K562 (cell line): ENCODE data around the gene HDLBP.

Experiments
- CEBPG ChIP-seq, 3 experiments: fragments of 200-800 bp in 1 of 3; sonication (Bioruptor generic) in 1 of 3; sonication (generic) in 1 of 3; formaldehyde crosslinking in 1 of 3; IDR thresholded peaks in 2 of 3; conservative IDR thresholded peaks in 1 of 3; 2 replicates each; pipeline versions ENCODE4 v1.6.1 to v1.8.0; 2016 to 2022; ENCODE audit warnings: missing compliant biosample characterization in 2 of 3, missing genetic modification characterization in 2 of 3, mild to moderate bottlenecking in 1 of 3, missing genetic modification reagents in 1 of 3
- CTCF ChIP-seq, 3 experiments: IDR thresholded peaks in 2 of 3; conservative IDR thresholded peaks in 1 of 3; 2 replicates each; pipeline ENCODE4 v1.5.1; 2011 to 2012; ENCODE audit warnings: low read length in 3 of 3, mild to moderate bottlenecking in 3 of 3, control low read depth in 2 of 3, improper control_type of control experiment in 1 of 3, inconsistent platforms in 1 of 3, low read depth in 1 of 3, mixed read lengths in 1 of 3, moderate library complexity in 1 of 3; ENCODE audit not compliant: insufficient read depth in 2 of 3
- GTF3C2 ChIP-seq: IDR thresholded peaks from 3 replicates; pipeline ENCODE4 v1.6.1; 2011; ENCODE audit warnings: borderline replicate concordance, mild to moderate bottlenecking, moderate library complexity; ENCODE audit not compliant: insufficient read length; ENCODE audit errors: extremely low read depth
- MYC ChIP-seq, 2 experiments: fragments of 250-450 bp in 1 of 2; sonication (Bioruptor Pico) in 1 of 2; IDR thresholded peaks; 2 replicates each; pipeline versions ENCODE4 v1.5.1 to v1.6.1; 2012 to 2021; ENCODE audit warnings: low read depth in 2 of 2, borderline replicate concordance in 1 of 2, improper control_type of control experiment in 1 of 2, low read length in 1 of 2, mild to moderate bottlenecking in 1 of 2, moderate library complexity in 1 of 2
- NFYB ChIP-seq: IDR thresholded peaks from 2 replicates; pipeline ENCODE4 v1.6.1; 2011; ENCODE audit warnings: mild to moderate bottlenecking, moderate library complexity; ENCODE audit not compliant: insufficient read length; ENCODE audit errors: extremely low read depth
- POLR2A ChIP-seq: fragments of 450-650 bp; conservative IDR thresholded peaks from 2 replicates; pipeline ENCODE4 v1.6.1; 2016
- SIN3B ChIP-seq: fragments of 450-650 bp; IDR thresholded peaks from 2 replicates; pipeline ENCODE4 v1.6.1; 2017; ENCODE audit warnings: low read depth, mild to moderate bottlenecking, moderate library complexity
- USF1 ChIP-seq: sonication (generic); formaldehyde crosslinking; IDR thresholded peaks from 2 replicates; pipeline ENCODE4 v1.9.0; 2022; ENCODE audit warnings: mild to moderate bottlenecking, missing genetic modification reagents
- YY1 ChIP-seq, 3 experiments: IDR thresholded peaks; 2 replicates each; pipeline ENCODE4 v1.6.1; 2011; ENCODE audit warnings: low read length in 2 of 3, mild to moderate bottlenecking in 2 of 3, moderate library complexity in 2 of 3, borderline replicate concordance in 1 of 3, control low read depth in 1 of 3, low read depth in 1 of 3; ENCODE audit not compliant: insufficient read depth in 3 of 3, insufficient replicate concordance in 2 of 3, control insufficient read depth in 1 of 3, insufficient read length in 1 of 3; ENCODE audit errors: extremely low read depth in 1 of 3
- ZBTB40 ChIP-seq, 2 experiments: fragments of 450-650 bp in 1 of 2; sonication (generic) in 1 of 2; formaldehyde crosslinking in 1 of 2; IDR thresholded peaks; 2 replicates each; pipeline versions ENCODE4 v1.7.1 to v1.9.0; 2016 to 2022; ENCODE audit warnings: inconsistent platforms in 1 of 2, mild to moderate bottlenecking in 1 of 2, missing genetic modification reagents in 1 of 2
- ZNF133 ChIP-seq: fragments of 250-450 bp; sonication (Bioruptor Pico); IDR thresholded peaks from 2 replicates; pipeline ENCODE4 v1.4.0; 2020; ENCODE audit warnings: mild to moderate bottlenecking
- ZNF431 ChIP-seq: sonication (generic); formaldehyde crosslinking; IDR thresholded peaks from 2 replicates; pipeline ENCODE4 v1.8.0; 2022; ENCODE audit warnings: mild to moderate bottlenecking, missing genetic modification reagents
- ZNF668 ChIP-seq: fragments of 250-450 bp; sonication (Bioruptor Pico); IDR thresholded peaks from 2 replicates; pipeline ENCODE4 v1.8.0; 2022; ENCODE audit warnings: mild to moderate bottlenecking, inconsistent platforms

- TF ChIP-seq MYC (IDR thresholded peaks at IDR 0.05; ENCODE audit: low read depth, low read length) (no peak), MYC (CRISPR knock-in tag; IDR thresholded peaks at IDR 0.05; ENCODE audit: borderline replicate concordance, low read depth) (no peak), USF1 (CRISPR knock-in tag) (no peak), SIN3B (no peak), ZNF431 (CRISPR knock-in tag) (no peak), CEBPG (CRISPR knock-in tag; IDR thresholded peaks at IDR 0.05) (no peak), CEBPG (tag; conservative IDR thresholded peaks at IDR 0.05 in 1 of 2, IDR thresholded peaks at IDR 0.05 in 1 of 2) (no peak), YY1 (IDR thresholded peaks at IDR 0.05; ENCODE audit: borderline replicate concordance in 1 of 3, control insufficient read depth in 1 of 3, extremely low read depth in 1 of 3, insufficient read depth in 3 of 3, insufficient read length in 1 of 3, insufficient replicate concordance in 2 of 3, low read depth in 1 of 3, low read length in 2 of 3) (no peak), ZNF133 (CRISPR knock-in tag) (no peak), NFYB (no peak), POLR2A (no peak), CTCF (IDR thresholded peaks at IDR 0.05 in 2 of 3, conservative IDR thresholded peaks at IDR 0.05 in 1 of 3; ENCODE audit: insufficient read depth in 2 of 3, low read depth in 1 of 3, low read length in 3 of 3) (no peak), GTF3C2 (no peak), ZNF668 (CRISPR knock-in tag) (no peak), ZBTB40 (IDR thresholded peaks at IDR 0.05) (no peak), ZBTB40 (CRISPR knock-in tag; IDR thresholded peaks at IDR 0.05) (no peak)
Measured at GRCh38 chr2:241313543-241314095, 1.9 kb downstream of the HDLBP start.
